Lung (tissue), 12 donors: ENCODE data around the gene HDGF. TPM values are rescaled to one million over a fixed set of nuclear protein-coding genes. Genes with fewer than 3 reads are reported as not detected.
"Not testable (repeated sequence)": the region's sequence is repeated elsewhere in the genome, so short reads cannot be mapped to it uniquely, and the experiment has no call there.

Experiments used
- ATAC-seq: fragments of 200-7000 bp; cut with Tn5 transposase; one replicate; pipeline ENCODE4 v1.9.1; 2020; ENCODE audit warnings: moderate number of reproducible peaks; ENCODE audit not compliant: insufficient read depth, low FRiP score
- DNase-seq, 3 donors: peaks; one replicate each; pipeline ENCODE4 v3.0.0-alpha.2; 2013 to 2017
- H3K27ac ChIP-seq, 2 donors: one replicate each; pipeline ENCODE4 v1.5.1; 2013; ENCODE audit warnings: mild to moderate bottlenecking in 2 of 2, moderate library complexity in 2 of 2, control low read depth in 1 of 2, inconsistent platforms in 1 of 2, low read depth in 1 of 2, low read length in 1 of 2
- H3K27me3 ChIP-seq, 3 donors: one replicate each; pipeline ENCODE4 v1.5.1; 2013; ENCODE audit warnings: low read length in 2 of 3; ENCODE audit not compliant: control insufficient read depth in 3 of 3, insufficient read depth in 3 of 3
- H3K36me3 ChIP-seq, 4 donors: one replicate each; pipeline ENCODE4 v1.5.1; 2013; ENCODE audit warnings: low read length in 4 of 4, mild to moderate bottlenecking in 1 of 4, moderate library complexity in 1 of 4; ENCODE audit not compliant: control insufficient read depth in 4 of 4, insufficient read depth in 4 of 4
- H3K4me1 ChIP-seq, 5 donors: one replicate each; pipeline ENCODE4 v1.5.1; 2013; ENCODE audit warnings: low read length in 5 of 5, mild to moderate bottlenecking in 2 of 5, moderate library complexity in 1 of 5; ENCODE audit not compliant: control insufficient read depth in 5 of 5, insufficient read depth in 5 of 5
- H3K4me3 ChIP-seq: one replicate; pipeline ENCODE4 v1.5.1; 2013; ENCODE audit warnings: mild to moderate bottlenecking, control low read depth, moderate library complexity
- H3K9ac ChIP-seq, 2 donors: one replicate each; pipeline ENCODE4 v1.5.1; 2013; ENCODE audit warnings: low read length in 2 of 2, control low read depth in 1 of 2; ENCODE audit not compliant: insufficient read depth in 1 of 2
- H3K9me3 ChIP-seq, 4 donors: one replicate each; pipeline ENCODE4 v1.5.1; 2013; ENCODE audit warnings: low read length in 3 of 4, mild to moderate bottlenecking in 1 of 4, moderate library complexity in 1 of 4; ENCODE audit not compliant: control insufficient read depth in 4 of 4, insufficient read depth in 3 of 4
- WGBS, 2 donors: extraction: QIAGEN DNeasy Blood & Tissue Kit; methylation state at CpG; one replicate each; pipeline ENCODE4 v1.1.7; 2013; 5-methylcytosine and 5-hydroxymethylcytosine counted together
- polyA plus RNA-seq, 2 donors: library from polyadenylated mRNA; stranded (reverse); fragments of 200-250 nt; gene quantifications; one replicate each; pipeline ENCODE4 v1.2.1, GENCODE V29; 2013
- total RNA-seq, 2 donors: library from RNA; depleted of rRNA in 1 of 2; stranded (reverse); fragments of >200 nt in 1 of 2; gene quantifications; one replicate each; pipeline ENCODE4 v1.2.1, GENCODE V29; 2014 to 2021
- TF ChIP-seq, protein P1 (sequence below): IDR thresholded peaks from 2 replicates; pipeline ENCODE4 v1.5.1; 2012; ENCODE audit warnings: mild to moderate bottlenecking; ENCODE audit errors: control extremely low read depth, extremely low read depth
- donor health status: control.
- donor health status: control.
- donor health status: Bipolar disorder and iron deficiency.
- donor health status: healthy.
- donor health status: DM: yes; HTN: yes; CAD: no.

The HDGF gene
- total and polyA plus RNA-seq, 4 donors: 104 to 226 (median 185) TPM

- WGBS, 2 donors: 83 to 90% methylated on average over 4 of the region's 4 CpGs
- DNase-seq (no peak), ATAC-seq (no peak)
- TF ChIP-seq, protein P1, sequence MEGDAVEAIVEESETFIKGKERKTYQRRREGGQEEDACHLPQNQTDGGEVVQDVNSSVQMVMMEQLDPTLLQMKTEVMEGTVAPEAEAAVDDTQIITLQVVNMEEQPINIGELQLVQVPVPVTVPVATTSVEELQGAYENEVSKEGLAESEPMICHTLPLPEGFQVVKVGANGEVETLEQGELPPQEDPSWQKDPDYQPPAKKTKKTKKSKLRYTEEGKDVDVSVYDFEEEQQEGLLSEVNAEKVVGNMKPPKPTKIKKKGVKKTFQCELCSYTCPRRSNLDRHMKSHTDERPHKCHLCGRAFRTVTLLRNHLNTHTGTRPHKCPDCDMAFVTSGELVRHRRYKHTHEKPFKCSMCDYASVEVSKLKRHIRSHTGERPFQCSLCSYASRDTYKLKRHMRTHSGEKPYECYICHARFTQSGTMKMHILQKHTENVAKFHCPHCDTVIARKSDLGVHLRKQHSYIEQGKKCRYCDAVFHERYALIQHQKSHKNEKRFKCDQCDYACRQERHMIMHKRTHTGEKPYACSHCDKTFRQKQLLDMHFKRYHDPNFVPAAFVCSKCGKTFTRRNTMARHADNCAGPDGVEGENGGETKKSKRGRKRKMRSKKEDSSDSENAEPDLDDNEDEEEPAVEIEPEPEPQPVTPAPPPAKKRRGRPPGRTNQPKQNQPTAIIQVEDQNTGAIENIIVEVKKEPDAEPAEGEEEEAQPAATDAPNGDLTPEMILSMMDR: no peak
- Histone ChIP-seq H3K27ac (no peak overlapping the region), H3K9ac (no peak overlapping the region), H3K27me3 (no peaks in the 10 kb centered on the region), H3K9me3 (no peaks in the 10 kb centered on the region), H3K36me3 (no peaks in the 10 kb centered on the region), H3K4me1 (no peaks in the 10 kb centered on the region), H3K4me3 (no peak overlapping the region)
Measured at GRCh38 chr1:156760796-156761104, 9.3 kb upstream of the HDGF start.

DNA sequence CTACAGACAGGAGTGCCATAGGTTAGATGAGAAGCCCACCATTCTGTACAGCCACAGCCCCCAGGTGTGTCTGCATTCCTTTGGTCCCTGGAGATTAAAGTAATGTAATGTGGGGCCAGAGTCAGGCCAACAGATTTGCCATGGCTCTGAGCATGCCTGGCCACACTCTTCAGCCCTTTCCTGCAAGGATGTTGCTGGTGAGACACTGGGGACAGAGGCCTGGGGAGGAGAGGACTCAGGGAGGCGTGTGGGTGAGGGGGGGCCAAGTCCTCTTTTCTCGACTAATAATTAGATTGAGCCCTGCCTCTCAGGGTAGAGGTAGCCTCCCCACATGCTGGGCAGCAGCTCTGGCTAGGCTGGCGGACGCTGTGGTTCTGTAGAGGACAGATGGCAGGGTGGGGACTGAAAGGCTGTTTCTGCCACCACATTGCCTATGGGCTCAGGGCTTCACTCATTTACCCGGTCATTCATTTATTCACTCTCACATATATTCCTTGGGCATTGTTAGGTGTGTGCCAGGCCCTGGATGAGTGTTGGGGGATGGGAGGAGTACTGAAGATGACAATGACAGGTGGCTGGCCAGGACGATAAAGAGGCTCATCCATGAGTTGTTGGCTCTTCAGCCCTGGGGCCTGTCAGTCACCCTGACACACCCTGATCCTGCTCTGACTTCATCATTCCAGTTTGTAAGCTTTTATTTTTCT is 8.8 kb upstream of the HDGF start:
- no peaks in the 10 kb centered on the region for H3K4me1 ChIP-seq
- 71 to 79% methylated on average over 6 of the region's 6 CpGs for WGBS, 2 donors
- TF ChIP-seq, protein P1: no peak
- no peak overlapping the region for H3K27ac ChIP-seq
- H3K9ac ChIP-seq: no peak overlapping the region
- H3K4me3 ChIP-seq: no peak overlapping the region
- ATAC-seq (no peak), DNase-seq (no peak)
- no peaks in the 10 kb centered on the region for H3K36me3 ChIP-seq
- H3K9me3 ChIP-seq: no peaks in the 10 kb centered on the region
- no peaks in the 10 kb centered on the region for H3K27me3 ChIP-seq

- not testable (repeated sequence) for H3K27ac ChIP-seq, ATAC-seq, H3K9ac ChIP-seq, H3K36me3 ChIP-seq, DNase-seq, H3K4me1 ChIP-seq, H3K27me3 ChIP-seq, H3K9me3 ChIP-seq, H3K4me3 ChIP-seq
- 85 to 91% methylated on average over 10 of the region's 10 CpGs for WGBS, 2 donors
Measured at GRCh38 chr1:156757572-156758253, 6.2 kb upstream of the HDGF start.

GRCh38 chr1:156756355-156756754 is 4.9 kb upstream of the HDGF start:
- peaks cover 0 to 10% (median 0%) of the 10 kb centered on the region in 5 donors for H3K4me1 ChIP-seq
- no peaks in the 10 kb centered on the region for H3K9me3 ChIP-seq
- no peak overlapping the region for H3K4me3 ChIP-seq
- no peaks in the 10 kb centered on the region for H3K36me3 ChIP-seq
- TF ChIP-seq, protein P1: no peak
- 96 to 97% methylated on average over 1 of the region's 1 CpG for WGBS, 2 donors
- no peak for DNase-seq
- H3K9ac ChIP-seq: no peak overlapping the region
- H3K27ac ChIP-seq: no peak overlapping the region
- no peak for ATAC-seq
- no peaks in the 10 kb centered on the region for H3K27me3 ChIP-seq
